Activated T-helper 1 cell treated with anti-CD3 and anti-CD28 coated beads, Interleukin-12 subunit alpha, Interleukin-12 subunit beta, Interleukin-2, Interleukin-4 antibody, amounts not matched to agents 30 ng/mL and 10 ng/mL and 1 ng/mL, durations not matched to agents 14 hours and 24 hours and 36 hours (primary cell): ENCODE results near the gene PCDHB12. TPM values are rescaled to one million over a fixed set of nuclear protein-coding genes. Genes with fewer than 3 reads are reported as not detected.
"Not testable (repeated sequence)": the region's sequence is repeated elsewhere in the genome, so short reads cannot be mapped to it uniquely, and the experiment has no call there.

ENCODE experiments used
- DNase-seq: peaks from one replicate; pipeline ENCODE4 v3.0.0; 2021; ENCODE audit warnings: low spot score
- H3K27ac Mint-ChIP-seq: one replicate; pipeline ENCODE4 v1.8.0; 2021; ENCODE audit warnings: mild to moderate bottlenecking, mixed read lengths
- H3K27me3 Mint-ChIP-seq: one replicate; pipeline ENCODE4 v1.8.0; 2022; ENCODE audit warnings: mild to moderate bottlenecking, moderate library complexity, mixed read lengths; ENCODE audit not compliant: insufficient read depth
- H3K36me3 Mint-ChIP-seq: one replicate; pipeline ENCODE4 v1.8.0; 2021; ENCODE audit warnings: low read depth, mixed read lengths
- H3K4me1 Mint-ChIP-seq: one replicate; pipeline ENCODE4 v1.8.0; 2021; ENCODE audit warnings: low read depth, mixed read lengths
- H3K4me3 Mint-ChIP-seq: one replicate; pipeline ENCODE4 v1.8.0; 2021; ENCODE audit warnings: mild to moderate bottlenecking, moderate library complexity, mixed read lengths
- H3K9me3 Mint-ChIP-seq: one replicate; pipeline ENCODE4 v1.8.0; 2021; ENCODE audit warnings: mixed read lengths
- intact Hi-C: fragments of 100-400 bp; cut with micrococcal nuclease; formaldehyde crosslinking; loops from one replicate; pipeline ENCODE4 v1.15.1; 2024
- total RNA-seq: library from RNA; stranded (reverse); gene quantifications from 2 replicates; pipeline ENCODE4 v1.2.3, GENCODE V29; 2022

PCDHB12 gene
- total RNA-seq, 1 donor from 2014 or later = not detected

DNA sequence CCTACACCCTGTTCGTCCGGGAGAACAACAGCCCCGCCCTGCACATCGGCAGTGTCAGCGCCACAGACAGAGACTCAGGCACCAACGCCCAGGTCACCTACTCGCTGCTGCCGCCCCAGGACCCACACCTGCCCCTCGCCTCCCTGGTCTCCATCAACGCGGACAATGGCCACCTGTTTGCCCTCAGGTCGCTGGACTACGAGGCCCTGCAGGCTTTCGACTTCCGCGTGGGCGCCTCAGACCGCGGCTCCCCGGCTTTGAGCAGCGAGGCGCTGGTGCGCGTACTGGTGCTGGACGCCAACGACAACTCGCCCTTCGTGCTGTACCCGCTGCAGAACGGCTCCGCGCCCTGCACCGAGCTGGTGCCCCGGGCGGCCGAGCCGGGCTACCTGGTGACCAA is 19.8 kb upstream of the PCDHB12 start:
- H3K27ac Mint-ChIP-seq, intact Hi-C loops, H3K27me3 Mint-ChIP-seq, H3K4me3 Mint-ChIP-seq, H3K4me1 Mint-ChIP-seq, DNase-seq, H3K36me3 Mint-ChIP-seq: not testable (repeated sequence)
- H3K9me3 Mint-ChIP-seq = peaks cover 49% of the 10 kb centered on the region

DNA sequence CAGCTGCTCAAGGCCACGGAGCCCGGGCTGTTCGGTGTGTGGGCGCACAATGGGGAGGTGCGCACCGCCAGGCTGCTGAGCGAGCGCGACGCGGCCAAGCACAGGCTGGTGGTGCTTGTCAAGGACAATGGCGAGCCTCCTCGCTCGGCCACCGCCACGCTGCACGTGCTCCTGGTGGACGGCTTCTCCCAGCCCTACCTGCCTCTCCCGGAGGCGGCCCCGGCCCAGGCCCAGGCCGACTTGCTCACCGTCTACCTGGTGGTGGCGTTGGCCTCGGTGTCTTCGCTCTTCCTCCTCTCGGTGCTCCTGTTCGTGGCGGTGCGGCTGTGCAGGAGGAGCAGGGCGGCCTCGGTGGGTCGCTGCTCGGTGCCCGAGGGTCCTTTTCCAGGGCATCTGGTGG is 19.4 kb upstream of the PCDHB12 start:
- H3K4me1 Mint-ChIP-seq, H3K27ac Mint-ChIP-seq, H3K36me3 Mint-ChIP-seq, H3K27me3 Mint-ChIP-seq, H3K4me3 Mint-ChIP-seq, intact Hi-C loops, DNase-seq: not testable (repeated sequence)
- H3K9me3 Mint-ChIP-seq = peaks cover 49% of the 10 kb centered on the region

DNA sequence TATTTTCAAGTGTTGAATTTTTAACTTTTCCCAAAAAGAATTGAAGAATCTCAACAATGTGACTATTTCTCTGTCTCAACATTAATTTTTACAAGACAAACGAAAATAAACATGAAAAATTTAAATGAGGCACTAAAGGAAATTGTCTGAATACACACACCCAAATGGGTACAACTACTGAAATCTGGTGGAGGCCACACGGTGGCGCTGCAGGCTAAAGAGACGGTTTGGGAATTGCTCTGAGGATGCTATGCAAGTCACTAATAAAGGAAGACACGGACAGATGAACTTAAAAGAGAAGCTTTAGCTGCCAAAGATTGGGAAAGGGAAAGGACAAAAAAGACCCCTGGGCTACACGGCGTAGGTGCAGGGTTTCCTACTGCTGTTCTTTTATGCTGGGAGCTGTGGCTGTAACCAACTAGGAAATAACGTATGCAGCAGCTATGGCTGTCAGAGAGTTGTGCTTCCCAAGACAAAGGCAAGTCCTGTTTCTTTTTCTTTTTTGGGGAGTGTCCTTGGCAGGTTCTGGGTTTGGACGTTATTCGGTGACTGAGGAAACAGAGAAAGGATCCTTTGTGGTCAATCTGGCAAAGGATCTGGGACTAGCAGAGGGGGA is 16.3 kb upstream of the PCDHB12 start, which contains the start of gene PCDHB10:
Gene PCDHB10, plus strand, starts transcription at position 244 of the 616 bp plus-strand sequence. Its CDS starts 200 bp downstream, at position 444.
- intact Hi-C loops = loop anchor here (10.0 kb wide), 1 partner anchor 363 kb away; no protein-coding TSS in a partner anchor
- DNase-seq = no peak
- peaks cover 44% of the 10 kb centered on the region for H3K9me3 Mint-ChIP-seq
- no peak within 1 kb of the TSS for H3K4me3 Mint-ChIP-seq
- H3K27ac Mint-ChIP-seq = no peak within 1 kb of the TSS
- no peaks in the 10 kb centered on the region for H3K4me1 Mint-ChIP-seq
- H3K36me3 Mint-ChIP-seq = no peaks in the 10 kb centered on the region
- H3K27me3 Mint-ChIP-seq = peaks cover 5% of the 10 kb centered on the region

DNA sequence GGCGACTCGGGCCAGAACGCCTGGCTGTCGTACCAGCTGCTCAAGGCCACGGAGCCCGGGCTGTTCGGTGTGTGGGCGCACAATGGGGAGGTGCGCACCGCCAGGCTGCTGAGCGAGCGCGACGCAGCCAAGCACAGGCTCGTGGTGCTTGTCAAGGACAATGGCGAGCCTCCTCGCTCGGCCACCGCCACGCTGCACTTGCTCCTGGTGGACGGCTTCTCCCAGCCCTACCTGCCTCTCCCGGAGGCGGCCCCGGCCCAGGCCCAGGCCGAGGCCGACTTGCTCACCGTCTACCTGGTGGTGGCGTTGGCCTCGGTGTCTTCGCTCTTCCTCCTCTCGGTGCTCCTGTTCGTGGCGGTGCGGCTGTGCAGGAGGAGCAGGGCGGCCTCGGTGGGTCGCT is 14.2 kb upstream of the PCDHB12 start:
- intact Hi-C loops = loop anchor here (10.0 kb wide), 1 partner anchor 360 kb away; no protein-coding TSS in a partner anchor
- not testable (repeated sequence) for DNase-seq, H3K27ac Mint-ChIP-seq, H3K4me3 Mint-ChIP-seq, H3K36me3 Mint-ChIP-seq, H3K27me3 Mint-ChIP-seq, H3K4me1 Mint-ChIP-seq
- H3K9me3 Mint-ChIP-seq = peaks cover 52% of the 10 kb centered on the region

DNA sequence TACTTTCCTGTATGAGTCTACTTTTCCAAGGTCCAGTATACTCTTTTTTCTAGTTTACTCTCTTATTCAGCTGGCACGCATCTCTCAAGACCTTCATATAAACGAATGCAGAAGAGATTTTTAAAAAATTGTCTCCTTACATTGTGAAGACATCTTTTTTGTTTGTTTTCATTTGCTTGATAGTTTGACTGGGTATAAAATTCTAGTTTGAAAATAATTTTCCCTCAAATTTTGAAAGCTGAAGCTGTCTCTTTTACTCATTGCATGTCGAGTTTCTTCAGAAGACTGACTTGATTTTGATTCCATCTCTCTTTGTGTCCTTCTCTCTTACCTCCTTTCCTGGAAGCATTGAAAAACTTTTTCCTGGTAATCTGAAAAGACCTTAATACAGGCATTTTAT is 12.2 kb upstream of the PCDHB12 start:
- no peak overlapping the region for H3K27ac Mint-ChIP-seq
- H3K9me3 Mint-ChIP-seq = peaks cover 69% of the 10 kb centered on the region
- H3K4me3 Mint-ChIP-seq = no peak overlapping the region
- intact Hi-C loops = loop anchor here (10.0 kb wide), 1 partner anchor 358 kb away; no protein-coding TSS in a partner anchor
- no peaks in the 10 kb centered on the region for H3K36me3 Mint-ChIP-seq
- H3K4me1 Mint-ChIP-seq = no peaks in the 10 kb centered on the region
- H3K27me3 Mint-ChIP-seq = peaks cover 5% of the 10 kb centered on the region
- no peak for DNase-seq

DNA sequence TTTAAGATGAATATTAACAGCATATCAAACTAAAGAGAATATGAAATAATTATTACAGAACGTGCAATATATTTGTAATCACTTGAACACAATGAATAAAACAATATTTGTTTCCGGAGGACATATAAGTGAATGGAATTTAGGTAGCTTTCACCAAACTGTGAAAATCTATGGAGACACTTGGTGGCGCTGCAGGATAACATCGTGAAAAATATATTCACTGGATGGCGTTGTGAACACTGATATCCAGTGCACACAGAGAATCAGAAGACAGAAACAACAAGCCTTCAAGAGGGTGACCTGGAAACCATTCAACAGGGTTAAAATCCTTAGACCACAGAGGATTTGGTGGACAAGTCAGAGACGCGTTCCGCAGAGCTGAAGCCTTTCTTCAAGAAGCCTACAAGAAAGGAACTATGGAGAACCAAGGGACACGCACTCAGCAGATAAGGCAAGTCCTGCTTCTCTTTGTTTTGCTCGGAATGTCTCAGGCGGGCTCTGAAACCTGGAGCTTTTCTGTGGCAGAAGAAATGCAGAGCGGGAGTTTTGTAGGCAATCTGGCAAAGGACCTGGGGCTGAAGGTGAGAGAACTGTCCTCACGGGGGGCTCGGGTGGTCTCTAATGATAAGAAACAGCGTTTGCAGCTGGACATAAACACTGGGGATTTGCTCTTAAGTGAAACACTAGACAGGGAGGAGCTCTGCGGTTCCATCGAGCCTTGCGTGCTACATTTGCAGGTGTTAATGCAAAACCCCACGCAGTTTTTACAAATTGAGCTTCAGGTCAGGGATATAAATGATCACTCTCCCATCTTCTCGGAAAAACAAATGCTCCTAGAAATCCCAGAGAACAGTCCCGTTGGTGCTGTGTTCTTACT is 8.9 kb upstream of the PCDHB12 start, which contains the start of gene PCDHB11:
Gene PCDHB11, plus strand, starts transcription at position 269 of the 877 bp plus-strand sequence. Its CDS starts 148 bp downstream, at position 417.
- DNase-seq = no peak
- Mint-ChIP-seq H3K9me3 (peaks cover 52% of the 10 kb centered on the region), H3K4me3 (no peak within 1 kb of the TSS), H3K36me3 (peaks cover 2% of the 10 kb centered on the region), H3K4me1 (no peaks in the 10 kb centered on the region), H3K27ac (no peak within 1 kb of the TSS), H3K27me3 (no peaks in the 10 kb centered on the region)
- intact Hi-C loops = loop anchor here (10.0 kb wide), 1 partner anchor 355 kb away; no protein-coding TSS in a partner anchor

DNA sequence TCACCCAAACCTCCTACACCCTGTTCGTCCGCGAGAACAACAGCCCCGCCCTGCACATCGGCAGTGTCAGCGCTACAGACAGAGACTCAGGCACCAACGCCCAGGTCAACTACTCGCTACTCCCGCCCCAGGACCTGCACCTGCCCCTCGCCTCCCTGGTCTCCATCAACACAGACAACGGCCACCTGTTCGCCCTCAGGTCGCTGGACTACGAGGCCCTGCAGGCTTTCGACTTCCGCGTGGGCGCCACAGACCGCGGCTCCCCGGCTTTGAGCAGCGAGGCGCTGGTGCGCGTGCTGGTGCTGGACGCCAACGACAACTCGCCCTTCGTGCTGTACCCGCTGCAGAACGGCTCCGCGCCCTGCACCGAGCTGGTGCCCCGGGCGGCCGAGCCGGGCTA is 7.4 kb upstream of the PCDHB12 start:
- H3K27me3 Mint-ChIP-seq, H3K27ac Mint-ChIP-seq, H3K4me1 Mint-ChIP-seq, DNase-seq, H3K36me3 Mint-ChIP-seq, intact Hi-C loops, H3K4me3 Mint-ChIP-seq: not testable (repeated sequence)
- H3K9me3 Mint-ChIP-seq = peaks cover 48% of the 10 kb centered on the region

DNA sequence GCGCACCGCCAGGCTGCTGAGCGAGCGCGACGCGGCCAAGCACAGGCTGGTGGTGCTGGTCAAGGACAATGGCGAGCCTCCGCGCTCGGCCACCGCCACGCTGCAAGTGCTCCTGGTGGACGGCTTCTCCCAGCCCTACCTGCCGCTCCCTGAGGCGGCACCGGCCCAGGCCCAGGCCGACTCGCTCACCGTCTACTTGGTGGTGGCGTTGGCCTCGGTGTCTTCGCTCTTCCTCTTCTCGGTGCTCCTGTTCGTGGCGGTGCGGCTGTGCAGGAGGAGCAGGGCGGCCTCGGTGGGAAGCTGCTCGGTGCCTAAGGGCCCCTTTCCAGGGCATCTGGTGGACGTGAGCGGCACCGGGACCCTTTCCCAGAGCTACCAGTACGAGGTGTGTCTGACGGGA is 6.9 kb upstream of the PCDHB12 start:
- H3K27me3 Mint-ChIP-seq, H3K4me3 Mint-ChIP-seq, H3K4me1 Mint-ChIP-seq, DNase-seq, H3K27ac Mint-ChIP-seq, H3K36me3 Mint-ChIP-seq, intact Hi-C loops: not testable (repeated sequence)
- peaks cover 42% of the 10 kb centered on the region for H3K9me3 Mint-ChIP-seq

DNA sequence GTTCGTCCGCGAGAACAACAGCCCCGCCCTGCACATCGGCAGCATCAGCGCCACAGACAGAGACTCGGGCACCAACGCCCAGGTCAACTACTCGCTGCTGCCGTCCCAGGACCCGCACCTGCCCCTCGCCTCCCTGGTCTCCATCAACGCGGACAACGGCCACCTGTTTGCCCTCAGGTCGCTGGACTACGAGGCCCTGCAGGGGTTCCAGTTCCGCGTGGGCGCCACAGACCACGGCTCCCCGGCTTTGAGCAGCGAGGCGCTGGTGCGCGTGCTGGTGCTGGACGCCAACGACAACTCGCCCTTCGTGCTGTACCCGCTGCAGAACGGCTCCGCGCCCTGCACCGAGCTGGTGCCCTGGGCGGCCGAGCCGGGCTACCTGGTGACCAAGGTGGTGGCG is 1.8 kb downstream of the PCDHB12 start:
- H3K27me3 Mint-ChIP-seq, intact Hi-C loops, H3K27ac Mint-ChIP-seq, DNase-seq, H3K4me1 Mint-ChIP-seq, H3K4me3 Mint-ChIP-seq, H3K36me3 Mint-ChIP-seq: not testable (repeated sequence)
- H3K9me3 Mint-ChIP-seq = peaks cover 24% of the 10 kb centered on the region

DNA sequence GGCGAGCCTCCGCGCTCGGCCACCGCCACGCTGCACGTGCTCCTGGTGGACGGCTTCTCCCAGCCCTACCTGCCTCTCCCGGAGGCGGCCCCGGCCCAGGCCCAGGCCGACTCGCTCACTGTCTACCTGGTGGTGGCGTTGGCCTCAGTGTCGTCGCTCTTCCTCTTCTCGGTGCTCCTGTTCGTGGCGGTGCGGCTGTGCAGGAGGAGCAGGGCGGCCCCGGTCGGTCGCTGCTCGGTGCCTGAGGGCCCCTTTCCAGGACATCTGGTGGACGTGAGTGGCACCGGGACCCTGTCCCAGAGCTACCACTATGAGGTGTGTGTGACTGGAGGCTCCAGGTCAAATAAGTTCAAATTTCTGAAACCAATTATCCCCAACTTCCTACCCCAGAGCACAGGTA is 2.3 kb downstream of the PCDHB12 start:
- DNase-seq, H3K27ac Mint-ChIP-seq, intact Hi-C loops, H3K36me3 Mint-ChIP-seq, H3K4me3 Mint-ChIP-seq, H3K4me1 Mint-ChIP-seq, H3K27me3 Mint-ChIP-seq: not testable (repeated sequence)
- H3K9me3 Mint-ChIP-seq = peaks cover 24% of the 10 kb centered on the region

DNA sequence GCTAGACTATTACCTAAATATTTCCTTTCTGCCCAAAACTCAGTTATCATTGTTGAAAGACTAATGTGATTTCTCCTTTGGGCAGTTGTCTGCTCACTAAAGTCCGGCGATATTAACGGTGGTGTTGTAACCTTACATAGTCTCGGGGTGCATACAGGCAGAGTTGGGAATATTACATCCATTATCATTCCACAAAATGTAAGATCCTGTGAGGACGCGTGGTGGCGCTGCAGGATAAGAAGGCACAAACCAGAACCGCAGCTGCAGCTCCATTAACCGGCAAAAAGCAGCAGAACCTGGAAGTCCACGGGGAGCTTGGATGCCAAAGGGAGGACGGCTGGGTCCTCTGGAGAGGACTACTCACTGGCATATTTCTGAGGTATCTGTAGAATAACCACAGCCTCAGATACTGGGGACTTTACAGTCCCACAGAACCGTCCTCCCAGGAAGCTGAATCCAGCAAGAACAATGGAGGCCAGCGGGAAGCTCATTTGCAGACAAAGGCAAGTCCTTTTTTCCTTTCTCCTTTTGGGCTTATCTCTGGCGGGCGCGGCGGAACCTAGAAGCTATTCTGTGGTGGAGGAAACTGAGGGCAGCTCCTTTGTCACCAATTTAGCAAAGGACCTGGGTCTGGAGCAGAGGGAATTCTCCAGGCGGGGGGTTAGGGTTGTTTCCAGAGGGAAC is 5.3 kb downstream of the PCDHB12 start, which contains the start of gene PCDHB13:
Gene PCDHB13, plus strand, starts transcription at position 264 of the 684 bp plus-strand sequence. Its CDS starts 205 bp downstream, at position 469.
- H3K27ac Mint-ChIP-seq, H3K4me3 Mint-ChIP-seq, H3K36me3 Mint-ChIP-seq, DNase-seq, H3K4me1 Mint-ChIP-seq, H3K27me3 Mint-ChIP-seq: not testable (repeated sequence)
- intact Hi-C loops = loop anchor here (2.0 kb wide), 1 partner anchor 35 kb away; no protein-coding TSS in a partner anchor
- peaks cover 37% of the 10 kb centered on the region for H3K9me3 Mint-ChIP-seq

DNA sequence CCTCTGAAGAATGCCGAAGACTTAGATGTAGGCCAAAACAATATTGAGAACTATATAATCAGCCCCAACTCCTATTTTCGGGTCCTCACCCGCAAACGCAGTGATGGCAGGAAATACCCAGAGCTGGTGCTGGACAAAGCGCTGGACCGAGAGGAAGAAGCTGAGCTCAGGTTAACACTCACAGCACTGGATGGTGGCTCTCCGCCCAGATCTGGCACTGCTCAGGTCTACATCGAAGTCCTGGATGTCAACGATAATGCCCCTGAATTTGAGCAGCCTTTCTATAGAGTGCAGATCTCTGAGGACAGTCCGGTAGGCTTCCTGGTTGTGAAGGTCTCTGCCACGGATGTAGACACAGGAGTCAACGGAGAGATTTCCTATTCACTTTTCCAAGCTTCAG is 6.1 kb downstream of the PCDHB12 start:
- not testable (repeated sequence) for DNase-seq, H3K27me3 Mint-ChIP-seq, H3K4me3 Mint-ChIP-seq, H3K27ac Mint-ChIP-seq, H3K4me1 Mint-ChIP-seq, H3K36me3 Mint-ChIP-seq
- H3K9me3 Mint-ChIP-seq = peaks cover 35% of the 10 kb centered on the region
- intact Hi-C loops = loop anchor here (2.0 kb wide), 1 partner anchor 36 kb away; no protein-coding TSS in a partner anchor
